PC-3 (cell line): ENCODE data around the gene LGALS3BP. TPM values are rescaled to one million over a fixed set of nuclear protein-coding genes. Genes with fewer than 3 reads are reported as not detected.

ENCODE experiments used
- ATAC-seq: fragments of 200-7000 bp; cut with Tn5 transposase; 2 replicates; pipeline ENCODE4 v1.9.1; 2020; ENCODE audit warnings: mild to moderate bottlenecking, moderate library complexity
- BruUV-seq: library from RNA; stranded (reverse); fragments of 400-500 nt; replicated peaks from 2 replicates; lab custom pipeline; 2021; lab: Mats Ljungman, UMichigan
- CTCF ChIA-PET: fragments of 300-600 bp; sonication (Branson Sonifier 250); formaldehyde crosslinking; loops from one replicate; lab custom pipeline; 2022; ENCODE audit warnings: antibody characterized with exemption; lab: Charles Lee
- POLR2A ChIA-PET: fragments of 300-600 bp; sonication (Branson Sonifier 250); formaldehyde crosslinking; loops from one replicate; lab custom pipeline; 2022; ENCODE audit warnings: antibody characterized with exemption; ENCODE audit not compliant: unreplicated experiment; lab: Charles Lee
- DNase-seq: peaks from one replicate; pipeline ENCODE4 v3.0.0-alpha.2; 2015
- H2AFZ ChIP-seq: fragments of 300-600 bp; sonication (generic); 2 replicates; pipeline ENCODE4 v1.6.0; 2016; ENCODE audit warnings: antibody characterized with exemption, low read length
- H3F3A ChIP-seq: fragments of 300-600 bp; sonication (generic); one replicate; pipeline ENCODE4 v1.6.0; 2017; ENCODE audit warnings: antibody characterized with exemption, low read length, control low read depth, mild to moderate bottlenecking; ENCODE audit not compliant: unreplicated experiment
- H3K27ac ChIP-seq: fragments of 300-600 bp; sonication (generic); 2 replicates; pipeline ENCODE4 v1.5.1; 2016; ENCODE audit warnings: mild to moderate bottlenecking, low read length
- H3K27me3 ChIP-seq: fragments of 300-600 bp; sonication (generic); 2 replicates; pipeline ENCODE4 v1.6.1; 2016; ENCODE audit warnings: low read length, mixed read lengths
- H3K36me3 ChIP-seq: fragments of 300-600 bp; sonication (generic); 2 replicates; pipeline ENCODE4 v1.6.1; 2016; ENCODE audit warnings: low read depth, mixed run types, low read length, mixed read lengths
- H3K4me1 ChIP-seq: fragments of 300-600 bp; sonication (generic); 2 replicates; pipeline ENCODE4 v1.5.1; 2016; ENCODE audit warnings: low read length; ENCODE audit not compliant: insufficient read depth
- H3K4me2 ChIP-seq: fragments of 300-600 bp; sonication (generic); 2 replicates; pipeline ENCODE4 v1.6.0; 2016; ENCODE audit warnings: low read length
- H3K4me3 ChIP-seq: fragments of 300-600 bp; sonication (generic); 2 replicates; pipeline ENCODE4 v1.5.1; 2016; ENCODE audit warnings: mild to moderate bottlenecking, low read length, mixed read lengths
- H3K79me2 ChIP-seq: fragments of 300-600 bp; sonication (generic); 2 replicates; pipeline ENCODE4 v1.6.1; 2017; ENCODE audit warnings: low read length, mixed read lengths
- H3K9ac ChIP-seq: fragments of 300-600 bp; sonication (generic); 2 replicates; pipeline ENCODE4 v1.6.0; 2016; ENCODE audit warnings: mild to moderate bottlenecking, low read length
- H3K9me2 ChIP-seq: fragments of 300-600 bp; sonication (generic); replicated peaks from 2 replicates; pipeline ENCODE4 v1.6.1; 2016; ENCODE audit warnings: mixed run types, low read length, mixed read lengths
- H3K9me3 ChIP-seq: fragments of 300-600 bp; sonication (generic); 2 replicates; pipeline ENCODE4 v1.6.1; 2016; ENCODE audit warnings: low read length, mixed read lengths
- H4K20me1 ChIP-seq: fragments of 300-600 bp; sonication (generic); 2 replicates; pipeline ENCODE4 v1.6.1; 2016; ENCODE audit warnings: low read length, mixed read lengths
- CTCF ChIP-seq: fragments of 300-600 bp; sonication (generic); conservative IDR thresholded peaks from 2 replicates; pipeline ENCODE4 v1.5.1; 2017; ENCODE audit warnings: antibody characterized with exemption, low read depth, mild to moderate bottlenecking, low read length
- EZH2 ChIP-seq: fragments of 300-600 bp; sonication (generic); IDR thresholded peaks from one replicate; pipeline ENCODE4 v1.6.1; 2017; ENCODE audit warnings: antibody characterized with exemption, mild to moderate bottlenecking, low read length; ENCODE audit not compliant: unreplicated experiment
- EZH2phosphoT487 ChIP-seq: fragments of 300-600 bp; sonication (generic); IDR thresholded peaks from 2 replicates; pipeline ENCODE4 v1.6.1; 2018; ENCODE audit warnings: mild to moderate bottlenecking, antibody characterized with exemption, low read length, borderline replicate concordance
- intact Hi-C: fragments of 100-400 bp; cut with micrococcal nuclease; formaldehyde crosslinking; loops from 2 replicates; pipeline ENCODE4 v1.9.0; 2023
- total RNA-seq: library from RNA; depleted of rRNA; stranded (reverse); fragments of >200 nt; gene quantifications from 2 replicates; pipeline ENCODE4 v1.2.3, GENCODE V29; 2014

Gene LGALS3BP
- total RNA-seq, 1 experiment from 2014 or later = 72.4 TPM

GRCh38 chr17:78999947-79000395 lies 20.2 kb upstream of the LGALS3BP start:
- H3K4me1 ChIP-seq = peaks cover 59% of the 10 kb centered on the region

GRCh38 chr17:78999056-78999768 lies 19.5 kb upstream of the LGALS3BP start:
- Histone ChIP-seq H3K9me2 (no peaks in the 10 kb centered on the region), H3K9ac (peak overlapping the region; percentile 12), H3K36me3 (peaks cover 56% of the 10 kb centered on the region), H3F3A (peaks cover 12% of the 10 kb centered on the region), H3K9me3 (no peaks in the 10 kb centered on the region), H4K20me1 (peaks cover 22% of the 10 kb centered on the region), H3K79me2 (peaks cover 98% of the 10 kb centered on the region), H3K27ac (peak overlapping the region; percentile 91), H3K4me2 (peak overlapping the region; percentile 46), H3K27me3 (no peaks in the 10 kb centered on the region), H3K4me1 (peaks cover 59% of the 10 kb centered on the region), H3K4me3 (peak overlapping the region; percentile 6; the same call in 1 of the 2 replicates), H2AFZ (no peak overlapping the region)
- ATAC-seq (no peak), DNase-seq (peak; percentile 30)
- BruUV-seq = no TSS peak
- POLR2A ChIA-PET = interaction anchor here (0.6 kb wide), 1 partner anchor 264 kb away, joined by 4 read pairs; no protein-coding TSS in a partner anchor
- CTCF ChIA-PET = interaction anchor here (0.6 to 0.7 kb wide), 2 partner anchors 743 to 921 kb away, joined by 3 to 5 read pairs; no protein-coding TSS in a partner anchor
- intact Hi-C loops = no loop called here
- TF ChIP-seq EZH2 (no peak), EZH2phosphoT487 (no peak), CTCF (no peak)

More at GRCh38 chr17:78999947-79000395, 20.2 kb upstream of the LGALS3BP start:
- ChIA-PET CTCF (interaction anchor here (0.7 kb wide), 1 partner anchor 922 kb away, joined by 5 read pairs; no protein-coding TSS in a partner anchor), POLR2A (no interaction called here)
- no TSS peak for BruUV-seq
- no peaks in the 10 kb centered on the region for H3K9me2 ChIP-seq
- no peaks in the 10 kb centered on the region for H3K9me3 ChIP-seq
- no peak overlapping the region for H3K4me3 ChIP-seq
- no peak for DNase-seq
- TF ChIP-seq CTCF (no peak), EZH2phosphoT487 (no peak), EZH2 (no peak)
- H3K4me2 ChIP-seq = no peak overlapping the region
- H2AFZ ChIP-seq = no peak overlapping the region
- H3K27ac ChIP-seq = no peak overlapping the region
- intact Hi-C loops = no loop called here
- no peaks in the 10 kb centered on the region for H3K27me3 ChIP-seq
- no peak overlapping the region for H3K9ac ChIP-seq
- no peak for ATAC-seq
- H3K36me3 ChIP-seq = peaks cover 51% of the 10 kb centered on the region
- peaks cover 12% of the 10 kb centered on the region for H3F3A ChIP-seq
- H3K79me2 ChIP-seq = peaks cover 91% of the 10 kb centered on the region
- peaks cover 22% of the 10 kb centered on the region for H4K20me1 ChIP-seq
